Muscle layer of duodenum (tissue), 2 donors: ENCODE measurements around the gene SERPINB11.
"Not testable (repeated sequence)": the region's sequence is repeated elsewhere in the genome, so short reads cannot be mapped to it uniquely, and the experiment has no call there.

Source experiments
- H3K27ac ChIP-seq: one replicate; pipeline ENCODE4 v1.7.0; 2013; ENCODE audit warnings: mild to moderate bottlenecking, low read length
- H3K27me3 ChIP-seq: one replicate; pipeline ENCODE4 v1.7.0; 2013; ENCODE audit warnings: low read depth, mild to moderate bottlenecking, control low read depth, low read length
- H3K36me3 ChIP-seq, 2 donors: one replicate each; pipeline ENCODE4 v1.7.0; 2013; ENCODE audit warnings: low read length in 2 of 2, control low read depth in 1 of 2, mild to moderate bottlenecking in 1 of 2; ENCODE audit not compliant: insufficient read depth in 2 of 2, control insufficient read depth in 1 of 2
- H3K4me1 ChIP-seq, 2 donors: one replicate each; pipeline ENCODE4 v1.7.0; 2013; ENCODE audit warnings: low read length in 2 of 2, mild to moderate bottlenecking in 2 of 2, control low read depth in 1 of 2, moderate library complexity in 1 of 2; ENCODE audit not compliant: insufficient read depth in 2 of 2, control insufficient read depth in 1 of 2
- H3K4me3 ChIP-seq, 2 donors: one replicate each; pipeline ENCODE4 v1.7.0; 2013; ENCODE audit warnings: low read length in 2 of 2, low read depth in 1 of 2, mild to moderate bottlenecking in 1 of 2
- H3K9me3 ChIP-seq, 2 donors: one replicate each; pipeline ENCODE4 v1.7.0; 2013; ENCODE audit warnings: low read length in 2 of 2, control low read depth in 1 of 2, mild to moderate bottlenecking in 1 of 2; ENCODE audit not compliant: control insufficient read depth in 1 of 2
- donor health status: healthy.

SERPINB11 gene

DNA sequence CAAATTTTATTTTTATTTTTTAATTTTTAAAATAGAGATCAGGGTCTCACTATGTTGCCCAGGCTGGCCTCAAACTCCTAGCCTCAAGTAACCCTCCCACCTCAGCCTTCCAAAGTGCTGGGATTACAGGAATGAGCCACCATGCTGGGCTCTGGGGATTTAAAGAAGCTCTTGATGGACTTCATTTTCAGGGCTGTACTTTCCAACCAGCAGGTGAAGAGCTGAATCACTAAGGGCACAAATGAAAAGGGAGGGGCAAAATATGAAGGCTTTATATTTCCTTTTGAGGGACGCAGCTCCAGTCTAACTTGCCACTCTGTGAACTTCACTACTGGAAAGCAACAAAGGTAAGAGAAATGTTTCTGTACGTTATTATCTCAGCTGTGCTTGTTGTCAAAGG is at the start of gene SERPINB11:
Gene SERPINB11 (plus strand): TSS at position 301 of the 400 bp plus-strand sequence. CDS start 7,234 bp downstream, outside the sequence.
- no peaks in the 10 kb centered on the region for H3K9me3 ChIP-seq
- H3K4me1 ChIP-seq: no peaks in the 10 kb centered on the region
- no peaks in the 10 kb centered on the region for H3K36me3 ChIP-seq
- no peaks in the 10 kb centered on the region for H3K27me3 ChIP-seq
- H3K4me3 ChIP-seq: no peak within 1 kb of the TSS
- no peak within 1 kb of the TSS for H3K27ac ChIP-seq

DNA sequence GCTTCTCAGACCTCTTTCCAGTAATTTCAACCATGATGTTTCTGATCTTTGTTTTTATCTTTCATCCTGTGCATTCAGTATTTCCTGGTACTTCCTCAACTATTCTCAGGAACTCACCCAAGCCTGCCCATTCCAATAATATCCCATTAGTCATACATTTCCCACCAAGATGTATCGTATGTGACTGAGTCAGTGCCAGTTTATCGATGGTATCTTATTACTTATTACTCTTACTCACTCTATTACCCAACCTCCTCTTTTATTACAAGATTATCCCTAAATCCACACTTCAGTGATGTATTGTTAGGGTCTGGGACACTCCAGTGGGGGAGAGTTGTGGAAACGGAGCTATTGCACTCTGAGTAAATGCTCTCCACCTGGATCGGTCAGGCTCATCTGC is 43.8 kb upstream of the SERPINB11 start:
- not testable (repeated sequence) for H3K9me3 ChIP-seq, H3K4me3 ChIP-seq, H3K36me3 ChIP-seq, H3K4me1 ChIP-seq, H3K27ac ChIP-seq, H3K27me3 ChIP-seq

DNA sequence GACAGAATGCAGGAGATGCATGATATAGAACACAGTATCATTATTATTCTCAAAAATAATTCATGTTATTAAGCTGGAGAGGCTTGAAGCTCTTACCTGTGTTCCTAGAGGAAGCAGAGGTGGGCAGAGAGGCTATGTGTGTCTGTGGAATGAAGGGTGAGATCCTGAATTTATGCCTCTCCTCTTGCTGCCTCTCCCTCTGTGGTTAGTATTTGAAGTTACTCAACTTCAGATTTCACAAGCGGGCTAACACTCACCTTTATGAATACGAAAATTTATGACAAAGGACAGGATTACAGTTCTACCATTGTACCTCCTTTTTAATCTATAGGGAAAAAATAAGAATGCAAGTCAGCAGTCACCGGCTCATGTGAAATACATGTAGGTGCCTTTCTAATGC is 41.0 kb upstream of the SERPINB11 start, which contains the start of gene SERPINB3:
Gene SERPINB3 (minus strand): TSS at position 144 of the 400 bp plus-strand sequence. CDS start 677 bp downstream, outside the sequence.
- H3K27me3 ChIP-seq: not testable (repeated sequence)

GRCh38 chr18:63664571-63664970 is 38.2 kb upstream of the SERPINB11 start:
- no peaks in the 10 kb centered on the region for H3K27me3 ChIP-seq

More for the DNA sequence above, 41.0 kb upstream of the SERPINB11 start, which contains the start of gene SERPINB3:
- H3K9me3 ChIP-seq, H3K27ac ChIP-seq, H3K4me3 ChIP-seq, H3K36me3 ChIP-seq, H3K4me1 ChIP-seq: not testable (repeated sequence)

GRCh38 chr18:63676526-63677323 is 26.0 kb upstream of the SERPINB11 start:
- Histone ChIP-seq H3K27me3 (no peaks in the 10 kb centered on the region), H3K4me1 (no peaks in the 10 kb centered on the region), H3K36me3 (no peaks in the 10 kb centered on the region), H3K9me3 (no peaks in the 10 kb centered on the region), H3K27ac (no peak overlapping the region), H3K4me3 (no peak overlapping the region)

More at GRCh38 chr18:63664571-63664970, 38.2 kb upstream of the SERPINB11 start:
- no peaks in the 10 kb centered on the region for H3K4me1 ChIP-seq
- H3K27ac ChIP-seq: no peak overlapping the region
- no peaks in the 10 kb centered on the region for H3K9me3 ChIP-seq
- no peaks in the 10 kb centered on the region for H3K36me3 ChIP-seq
- H3K4me3 ChIP-seq: no peak overlapping the region

DNA sequence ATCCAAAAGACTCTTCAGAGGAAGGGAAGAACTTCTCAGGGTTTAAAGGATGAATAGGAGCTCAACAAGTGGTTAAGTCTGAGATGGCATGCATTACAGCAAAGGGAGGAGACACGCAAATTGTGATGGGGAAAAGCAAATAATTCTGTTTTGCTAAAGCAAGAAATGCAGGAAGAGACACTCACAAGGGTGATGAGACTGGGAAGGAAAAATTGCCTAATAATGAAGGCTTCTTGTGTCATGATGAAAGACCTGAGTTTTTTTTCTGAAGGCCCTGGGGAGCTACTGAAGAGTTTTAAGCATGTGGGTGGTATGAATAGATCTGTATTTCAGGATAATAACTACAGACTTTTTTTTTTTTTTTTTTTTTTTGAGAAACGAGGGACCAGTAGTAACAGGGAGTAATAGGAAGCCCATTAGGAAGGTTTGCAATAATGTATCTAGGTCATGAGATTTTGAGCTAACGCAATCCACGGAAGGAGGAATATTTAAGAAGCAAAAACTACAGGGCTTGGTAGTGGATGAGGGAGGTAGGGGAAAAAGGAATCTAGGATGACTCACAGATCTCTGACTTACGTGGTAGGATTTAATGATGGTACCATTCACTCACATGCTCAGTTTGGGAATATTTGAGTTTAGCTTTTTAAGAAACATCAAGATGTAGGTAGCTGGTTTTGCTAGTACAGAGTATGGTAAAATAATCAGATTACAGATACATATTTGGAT is 25.1 kb upstream of the SERPINB11 start:
- Histone ChIP-seq H3K4me3 (no peak overlapping the region), H3K4me1 (no peaks in the 10 kb centered on the region), H3K27me3 (no peaks in the 10 kb centered on the region), H3K9me3 (no peaks in the 10 kb centered on the region), H3K27ac (no peak overlapping the region), H3K36me3 (no peaks in the 10 kb centered on the region)

- Histone ChIP-seq H3K27me3 (no peaks in the 10 kb centered on the region), H3K9me3 (no peaks in the 10 kb centered on the region), H3K4me3 (no peak overlapping the region), H3K27ac (no peak overlapping the region), H3K36me3 (no peaks in the 10 kb centered on the region), H3K4me1 (no peaks in the 10 kb centered on the region)
Observed at GRCh38 chr18:63679820-63680606, 22.7 kb upstream of the SERPINB11 start.

DNA sequence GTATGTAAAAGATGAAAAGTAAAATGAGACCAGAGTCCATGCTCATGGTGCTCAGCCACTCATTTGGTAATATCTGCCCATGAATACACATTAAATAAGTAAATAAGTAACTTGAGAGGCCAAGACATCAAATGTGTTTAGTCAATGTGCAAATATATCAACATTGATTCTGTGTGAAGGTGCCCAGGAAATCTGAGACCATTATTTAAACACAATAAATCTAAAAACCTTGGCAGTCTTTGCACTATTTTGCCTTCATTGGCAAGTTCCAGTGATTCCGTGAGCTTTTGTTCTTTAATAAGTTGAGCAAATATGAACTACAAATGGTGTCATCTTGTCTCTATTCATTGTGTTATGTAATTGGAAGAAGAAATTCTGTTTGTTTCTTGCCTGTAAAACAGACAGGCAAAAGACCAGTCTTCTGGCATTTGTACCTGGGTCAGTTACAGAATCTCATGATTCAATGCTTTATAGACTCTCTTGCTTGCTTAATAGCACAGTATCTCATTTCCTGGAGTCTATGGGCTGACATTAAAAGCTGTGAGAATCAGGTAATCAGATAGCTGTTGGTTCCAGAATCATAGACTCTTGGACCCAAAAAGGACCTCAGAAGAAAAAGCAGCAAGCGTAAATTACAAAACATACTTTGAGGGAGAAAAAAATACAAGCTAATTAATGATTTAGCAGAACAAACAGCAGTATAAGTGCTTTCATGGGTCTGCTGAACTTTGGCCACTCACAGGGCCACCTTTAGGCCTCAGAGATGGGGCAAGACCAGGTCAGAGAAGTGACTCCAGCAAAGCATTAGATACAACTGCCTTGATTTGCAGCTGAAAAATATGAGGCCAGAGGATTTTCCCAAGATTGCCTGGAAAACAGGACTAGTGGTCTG is 21.1 kb upstream of the SERPINB11 start:
- H3K27ac ChIP-seq: no peak overlapping the region
- no peak overlapping the region for H3K4me3 ChIP-seq
- H3K4me1 ChIP-seq: no peaks in the 10 kb centered on the region
- H3K36me3 ChIP-seq: no peaks in the 10 kb centered on the region
- H3K9me3 ChIP-seq: no peaks in the 10 kb centered on the region
- H3K27me3 ChIP-seq: no peaks in the 10 kb centered on the region

DNA sequence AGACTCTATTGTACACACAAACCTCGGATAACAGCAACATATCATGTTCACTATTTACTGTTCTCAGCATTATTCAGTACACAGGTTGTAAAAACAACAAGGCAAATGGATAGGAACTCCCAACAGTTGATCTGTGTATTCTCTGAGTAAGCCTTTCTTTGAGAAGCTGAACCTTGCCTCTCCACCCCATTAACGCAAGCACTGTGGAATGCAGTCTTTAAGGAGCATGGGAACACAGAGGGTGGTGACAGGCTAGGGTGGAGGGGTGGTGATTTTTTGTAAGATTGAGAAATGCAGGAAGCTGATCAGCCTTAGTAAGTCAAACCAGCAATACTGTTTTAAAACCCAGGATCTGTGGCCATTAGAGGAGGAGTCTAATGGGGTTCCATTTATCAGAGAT is 19.6 kb upstream of the SERPINB11 start:
- Histone ChIP-seq H3K27me3 (no peaks in the 10 kb centered on the region), H3K4me1 (no peaks in the 10 kb centered on the region), H3K9me3 (no peaks in the 10 kb centered on the region), H3K27ac (no peak overlapping the region), H3K36me3 (no peaks in the 10 kb centered on the region), H3K4me3 (no peak overlapping the region)

- no peak overlapping the region for H3K27ac ChIP-seq
- no peaks in the 10 kb centered on the region for H3K4me1 ChIP-seq
- no peaks in the 10 kb centered on the region for H3K9me3 ChIP-seq
- H3K36me3 ChIP-seq: no peaks in the 10 kb centered on the region
- H3K27me3 ChIP-seq: no peaks in the 10 kb centered on the region
- H3K4me3 ChIP-seq: no peak overlapping the region
Observed at GRCh38 chr18:63683890-63684289, 18.9 kb upstream of the SERPINB11 start.
